Panc1 (cell line): Measurements from ENCODE around the gene RARG. TPM values are rescaled to one million over a fixed set of nuclear protein-coding genes. Genes with fewer than 3 reads are reported as not detected.

Source experiments
- ATAC-seq: fragments of 200-7000 bp; cut with Tn5 transposase; 2 replicates; pipeline ENCODE4 v1.9.1; 2020; ENCODE audit warnings: mild to moderate bottlenecking, moderate library complexity
- BruUV-seq: library from RNA; stranded (reverse); fragments of 400-500 nt; replicated peaks from 2 replicates; lab custom pipeline; 2021; lab: Mats Ljungman, UMichigan
- CTCF ChIA-PET: fragments of 300-600 bp; sonication (Branson Sonifier 250); formaldehyde crosslinking; loops from one replicate; lab custom pipeline; 2022; ENCODE audit warnings: antibody characterized with exemption; lab: Charles Lee
- POLR2A ChIA-PET: fragments of 300-600 bp; sonication (Branson Sonifier 250); formaldehyde crosslinking; loops from one replicate; lab custom pipeline; 2022; ENCODE audit warnings: antibody characterized with exemption; lab: Charles Lee
- DNase-seq: peaks from one replicate; pipeline ENCODE4 v3.0.0-alpha.2; 2010; ENCODE audit warnings: low read depth, low spot score
- H3K27ac ChIP-seq: 2 replicates; pipeline ENCODE4 v1.5.1; 2011; ENCODE audit warnings: mild to moderate bottlenecking, low read length, inconsistent platforms
- H3K27me3 ChIP-seq: fragments of 200-500 bp; sonication (Bioruptor generic); 2 replicates; pipeline ENCODE4 v1.6.0; 2014; ENCODE audit warnings: low read length, inconsistent platforms; ENCODE audit not compliant: control insufficient read depth, insufficient read depth
- H3K36me3 ChIP-seq: fragments of 200-500 bp; sonication (Bioruptor generic); 2 replicates; pipeline ENCODE4 v1.5.1; 2014; ENCODE audit warnings: inconsistent platforms, mild to moderate bottlenecking, low read length, moderate library complexity; ENCODE audit not compliant: control insufficient read depth, insufficient read depth
- H3K4me1 ChIP-seq: 2 replicates; pipeline ENCODE4 v1.5.1; 2011; ENCODE audit warnings: inconsistent platforms, mild to moderate bottlenecking, low read length, moderate library complexity; ENCODE audit not compliant: control insufficient read depth, insufficient read depth
- H3K4me3 ChIP-seq, 2 experiments: 2 replicates each; pipeline ENCODE4 v1.5.1; 2011 to 2012; ENCODE audit warnings: low read depth in 2 of 2, low read length in 2 of 2, mild to moderate bottlenecking in 2 of 2, inconsistent platforms in 1 of 2, moderate library complexity in 1 of 2
- H3K9me3 ChIP-seq: fragments of 200-500 bp; sonication (Bioruptor generic); 2 replicates; pipeline ENCODE4 v1.5.1; 2014; ENCODE audit warnings: low read depth, mild to moderate bottlenecking, inconsistent platforms, low read length, moderate library complexity; ENCODE audit not compliant: control insufficient read depth, insufficient read depth
- CTCF ChIP-seq: fragments of 450-650 bp; IDR thresholded peaks from 2 replicates; pipeline ENCODE4 v1.5.1; 2017; ENCODE audit warnings: mild to moderate bottlenecking
- POLR2AphosphoS5 ChIP-seq: IDR thresholded peaks from 2 replicates; pipeline ENCODE4 v1.6.1; 2012; ENCODE audit warnings: mild to moderate bottlenecking, low read depth, low read length, moderate library complexity
- REST ChIP-seq, 2 experiments: IDR thresholded peaks; 2 replicates each; pipeline ENCODE4 v1.6.1; 2011 to 2012; ENCODE audit warnings: low read depth in 2 of 2, control low read depth in 1 of 2, low read length in 1 of 2, mild to moderate bottlenecking in 1 of 2, moderate library complexity in 1 of 2; ENCODE audit not compliant: insufficient read depth in 1 of 2
- SIN3A ChIP-seq: IDR thresholded peaks from 2 replicates; pipeline ENCODE4 v1.6.1; 2012; ENCODE audit warnings: low read depth, mild to moderate bottlenecking, low read length, moderate library complexity, borderline replicate concordance; ENCODE audit not compliant: insufficient read depth
- TCF7L2 ChIP-seq: IDR thresholded peaks from 2 replicates; pipeline ENCODE4 v1.6.1; 2011; ENCODE audit warnings: mild to moderate bottlenecking, low read depth, low read length, inconsistent platforms
- in situ Hi-C: cut with HindIII; loops from 2 replicates; pipeline ENCODE4 v1.10.0; 2016; ENCODE audit warnings: low sequenced_read_pairs, low pct_unique_long_range_greater_than_20kb
- intact Hi-C: fragments of 100-400 bp; cut with micrococcal nuclease; formaldehyde crosslinking; loops from one replicate; pipeline ENCODE4 v1.10.0; 2022; ENCODE audit not compliant: unreplicated experiment
- total RNA-seq: library from RNA; stranded (reverse); gene quantifications from one replicate; pipeline ENCODE4 v1.2.1, GENCODE V29; 2021; ENCODE audit not compliant: unreplicated experiment

Gene RARG
- total RNA-seq, 1 experiment from 2014 or later: 41.2 TPM

DNA sequence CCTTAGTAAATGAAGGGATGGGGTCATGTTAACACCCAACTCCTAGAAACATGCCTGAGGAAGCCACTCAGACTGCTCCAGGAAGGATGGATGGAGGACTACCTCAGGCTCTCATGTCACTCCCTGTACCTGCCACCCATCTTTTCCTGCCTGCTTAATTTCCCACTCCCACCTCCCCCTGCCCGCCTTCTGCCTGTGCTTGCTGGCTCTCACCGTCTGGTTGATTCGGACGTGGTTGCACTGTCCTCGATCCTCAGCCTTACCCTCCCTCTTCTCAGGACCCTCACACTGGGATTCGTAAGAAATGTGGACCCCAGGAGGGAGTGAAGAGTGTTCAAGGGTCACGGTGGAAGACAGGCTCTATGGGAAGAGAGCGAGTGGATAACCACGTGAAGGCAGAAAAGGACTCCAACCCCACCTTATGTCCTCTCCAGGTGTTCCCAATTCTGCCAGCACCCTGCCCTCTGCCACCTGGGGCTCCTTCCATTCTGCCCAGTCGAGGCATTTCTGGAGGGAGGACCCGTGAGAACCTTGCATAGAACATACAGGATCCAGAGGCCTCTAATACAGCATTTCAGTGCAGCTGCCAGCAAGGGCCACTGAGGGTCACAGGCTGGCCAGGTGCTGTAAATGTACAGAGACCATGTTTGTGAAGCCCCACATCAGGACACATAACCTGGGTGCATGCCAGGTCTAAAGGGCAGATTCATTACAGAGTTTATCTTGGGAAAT lies 37.9 kb downstream of the RARG start:
- DNase-seq (no peak), ATAC-seq (no peak)
- BruUV-seq: no TSS peak
- H3K4me1 ChIP-seq: no peaks in the 10 kb centered on the region
- H3K27ac ChIP-seq: no peak overlapping the region
- TF ChIP-seq REST (IDR thresholded peaks at IDR 0.05; ENCODE audit: insufficient read depth in 1 of 2, low read depth in 2 of 2, low read length in 1 of 2) (no peak), CTCF (no peak), SIN3A (no peak), POLR2AphosphoS5 (no peak), TCF7L2 (no peak)
- H3K4me3 ChIP-seq: no peak overlapping the region
- POLR2A ChIA-PET: no interaction called here
- H3K9me3 ChIP-seq: no peaks in the 10 kb centered on the region
- intact Hi-C loops (no loop called here), in situ Hi-C loops (no loop called here)
- no peaks in the 10 kb centered on the region for H3K36me3 ChIP-seq
- CTCF ChIA-PET: no interaction called here
- H3K27me3 ChIP-seq: no peaks in the 10 kb centered on the region

GRCh38 chr12:53193040-53193439 lies 39.0 kb downstream of the RARG start:
- H3K27ac ChIP-seq: no peak overlapping the region
- no peak for ATAC-seq
- H3K4me1 ChIP-seq: no peaks in the 10 kb centered on the region
- no peak overlapping the region for H3K4me3 ChIP-seq
- in situ Hi-C loops: no loop called here
- TF ChIP-seq CTCF (no peak), REST (IDR thresholded peaks at IDR 0.05; ENCODE audit: insufficient read depth in 1 of 2, low read depth in 2 of 2, low read length in 1 of 2) (no peak), SIN3A (no peak), TCF7L2 (no peak)
- BruUV-seq: no TSS peak
- DNase-seq: no peak
- ChIA-PET POLR2A (no interaction called here), CTCF (no interaction called here)
- no peaks in the 10 kb centered on the region for H3K36me3 ChIP-seq
- intact Hi-C loops: no loop called here
- no peaks in the 10 kb centered on the region for H3K27me3 ChIP-seq
- H3K9me3 ChIP-seq: no peaks in the 10 kb centered on the region
